Activated naive CD8-positive, alpha-beta T cell treated with anti-CD3 and anti-CD28 coated beads for 36 hours (primary cell): ENCODE data around the gene ACTL7B. TPM values are rescaled to one million over a fixed set of nuclear protein-coding genes. Genes with fewer than 3 reads are reported as not detected.
"Not testable (repeated sequence)": the region's sequence is repeated elsewhere in the genome, so short reads cannot be mapped to it uniquely, and the experiment has no call there.

Experiments used
- DNase-seq: peaks from one replicate; pipeline ENCODE4 v3.0.0; 2021
- H3K27ac Mint-ChIP-seq: one replicate; pipeline ENCODE4 v1.8.0; 2022; ENCODE audit warnings: mild to moderate bottlenecking, moderate library complexity, mixed read lengths
- H3K27me3 Mint-ChIP-seq: one replicate; pipeline ENCODE4 v1.8.0; 2022; ENCODE audit warnings: mild to moderate bottlenecking, mixed read lengths
- H3K36me3 Mint-ChIP-seq: one replicate; pipeline ENCODE4 v1.8.0; 2021; ENCODE audit warnings: mild to moderate bottlenecking, mixed read lengths
- H3K4me1 Mint-ChIP-seq: one replicate; pipeline ENCODE4 v1.8.0; 2021; ENCODE audit warnings: mixed read lengths
- H3K4me3 Mint-ChIP-seq: one replicate; pipeline ENCODE4 v1.8.0; 2022; ENCODE audit warnings: mild to moderate bottlenecking, moderate library complexity, mixed read lengths
- H3K9me3 Mint-ChIP-seq: one replicate; pipeline ENCODE4 v1.8.0; 2022; ENCODE audit warnings: mixed read lengths
- total RNA-seq, 2 experiments: library from RNA; stranded (reverse); gene quantifications; one replicate each; pipeline ENCODE4 v1.2.3, GENCODE V29; 2021

The ACTL7B gene
- total RNA-seq, result not detected

DNA sequence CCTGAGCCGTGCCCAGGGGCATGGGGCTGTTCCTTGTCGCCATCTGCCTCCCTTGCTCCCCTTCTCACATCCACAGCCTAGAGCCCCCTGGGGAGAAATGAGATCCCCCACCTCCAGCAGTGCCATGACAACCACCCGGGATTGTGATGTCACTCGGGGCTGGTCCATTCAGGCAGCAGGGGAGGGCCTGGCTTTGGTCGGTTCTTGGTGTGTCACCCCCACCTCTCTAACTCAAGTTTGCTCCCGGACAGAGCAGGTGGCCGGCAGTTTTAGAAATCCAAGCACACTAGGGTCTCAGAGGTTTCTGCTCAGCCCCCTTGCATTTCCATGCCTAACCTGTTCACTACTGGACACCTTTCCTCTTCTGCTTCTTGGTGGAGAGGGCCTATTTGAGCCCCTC lies at the start of gene ACTL7B:
Gene ACTL7B, minus strand, starts transcription at position 99 of the 400 bp plus-strand sequence. Its CDS starts 56 bp downstream, at position 43.
- no peak within 1 kb of the TSS for H3K4me3 Mint-ChIP-seq
- H3K9me3 Mint-ChIP-seq, result no peaks in the 10 kb centered on the region
- no peaks in the 10 kb centered on the region for H3K36me3 Mint-ChIP-seq
- H3K27me3 Mint-ChIP-seq, result peaks cover 4% of the 10 kb centered on the region
- no peak for DNase-seq
- H3K27ac Mint-ChIP-seq, result no peak within 1 kb of the TSS
- H3K4me1 Mint-ChIP-seq, result peaks cover 4% of the 10 kb centered on the region

- Mint-ChIP-seq H3K4me1 (no peaks in the 10 kb centered on the region), H3K9me3 (no peaks in the 10 kb centered on the region), H3K36me3 (peaks cover 20% of the 10 kb centered on the region), H3K27me3 (no peaks in the 10 kb centered on the region), H3K27ac (no peak overlapping the region), H3K4me3 (no peak overlapping the region)
- DNase-seq, result no peak
Measured at GRCh38 chr9:108905494-108905893, 49.7 kb upstream of the ACTL7B start.

- no peaks in the 10 kb centered on the region for H3K4me1 Mint-ChIP-seq
- H3K9me3 Mint-ChIP-seq, result no peaks in the 10 kb centered on the region
- H3K27ac Mint-ChIP-seq, result no peak overlapping the region
- DNase-seq, result no peak
- H3K4me3 Mint-ChIP-seq, result no peak overlapping the region
- peaks cover 20% of the 10 kb centered on the region for H3K36me3 Mint-ChIP-seq
- no peaks in the 10 kb centered on the region for H3K27me3 Mint-ChIP-seq
Measured at GRCh38 chr9:108904161-108904560, 48.4 kb upstream of the ACTL7B start.

DNA sequence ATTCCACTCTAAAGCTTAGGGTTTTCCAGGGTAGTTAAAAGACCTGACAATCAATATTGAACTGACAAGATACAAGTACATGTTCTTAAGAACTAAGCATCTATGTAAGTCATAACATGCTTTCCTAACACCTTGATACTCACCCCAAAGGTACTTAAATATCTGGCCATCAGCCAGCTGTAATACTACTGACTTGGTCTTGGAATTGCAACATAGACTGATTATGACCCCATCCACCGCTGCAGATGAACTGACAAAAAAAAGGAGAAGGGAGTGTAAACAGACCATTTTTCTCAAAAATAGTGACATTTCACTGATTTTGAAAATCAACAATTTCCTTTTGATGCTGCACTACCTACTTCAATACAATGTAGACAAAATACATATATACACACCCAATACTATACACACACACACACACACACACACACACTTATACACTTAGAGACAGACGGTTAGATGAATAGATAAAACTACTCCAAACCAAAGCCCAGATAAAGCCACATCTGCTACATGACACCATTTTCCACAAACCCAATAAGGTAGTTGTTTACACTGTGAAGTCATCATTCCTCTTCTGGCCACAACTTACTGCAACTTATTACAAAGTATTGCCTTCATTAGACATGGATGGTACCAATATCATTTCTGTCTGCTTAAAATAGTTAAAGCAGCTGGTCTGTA lies 47.8 kb upstream of the ACTL7B start:
- no peak overlapping the region for H3K27ac Mint-ChIP-seq
- H3K4me3 Mint-ChIP-seq, result no peak overlapping the region
- no peak for DNase-seq
- no peaks in the 10 kb centered on the region for H3K9me3 Mint-ChIP-seq
- H3K27me3 Mint-ChIP-seq, result no peaks in the 10 kb centered on the region
- H3K4me1 Mint-ChIP-seq, result no peaks in the 10 kb centered on the region
- peaks cover 21% of the 10 kb centered on the region for H3K36me3 Mint-ChIP-seq

GRCh38 chr9:108900176-108900575 lies 44.4 kb upstream of the ACTL7B start:
- Mint-ChIP-seq H3K4me3 (no peak overlapping the region), H3K9me3 (no peaks in the 10 kb centered on the region), H3K4me1 (no peaks in the 10 kb centered on the region), H3K36me3 (peaks cover 27% of the 10 kb centered on the region), H3K27ac (no peak overlapping the region), H3K27me3 (no peaks in the 10 kb centered on the region)
- DNase-seq, result no peak

DNA sequence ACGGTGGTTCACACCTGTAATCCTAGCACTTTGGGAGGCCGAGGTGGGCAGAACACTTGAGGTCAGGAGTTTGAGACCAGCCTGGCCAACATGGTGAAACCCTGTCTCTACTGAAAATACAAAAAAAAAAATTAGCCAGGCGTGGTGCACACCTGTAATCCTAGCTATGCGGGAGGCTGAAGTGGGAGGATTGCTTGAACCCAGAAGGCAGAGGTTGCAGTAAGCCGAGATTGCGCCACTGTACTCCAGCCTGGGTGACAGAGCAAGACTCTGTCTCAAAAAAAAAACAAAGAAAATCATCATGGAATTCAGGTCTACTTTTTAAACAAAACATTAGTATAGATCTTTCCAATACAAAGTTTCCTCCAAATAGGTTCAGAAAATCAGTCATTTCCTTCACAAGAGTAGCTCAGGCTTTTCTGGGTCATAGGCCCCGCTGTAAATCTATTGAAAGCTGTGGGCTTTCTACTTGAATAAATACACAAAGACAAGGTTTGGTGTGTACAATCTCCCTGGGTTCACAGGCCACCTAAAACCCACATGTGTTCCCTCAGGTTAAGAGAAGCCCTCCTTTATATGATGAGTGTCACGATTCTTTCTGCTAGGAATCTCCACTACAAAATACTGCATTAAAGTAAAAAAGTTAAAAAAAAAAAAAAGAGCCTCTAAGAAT lies 43.4 kb upstream of the ACTL7B start:
- not testable (repeated sequence) for H3K27ac Mint-ChIP-seq, H3K4me3 Mint-ChIP-seq, H3K27me3 Mint-ChIP-seq, DNase-seq, H3K4me1 Mint-ChIP-seq, H3K9me3 Mint-ChIP-seq
- H3K36me3 Mint-ChIP-seq, result peaks cover 28% of the 10 kb centered on the region

DNA sequence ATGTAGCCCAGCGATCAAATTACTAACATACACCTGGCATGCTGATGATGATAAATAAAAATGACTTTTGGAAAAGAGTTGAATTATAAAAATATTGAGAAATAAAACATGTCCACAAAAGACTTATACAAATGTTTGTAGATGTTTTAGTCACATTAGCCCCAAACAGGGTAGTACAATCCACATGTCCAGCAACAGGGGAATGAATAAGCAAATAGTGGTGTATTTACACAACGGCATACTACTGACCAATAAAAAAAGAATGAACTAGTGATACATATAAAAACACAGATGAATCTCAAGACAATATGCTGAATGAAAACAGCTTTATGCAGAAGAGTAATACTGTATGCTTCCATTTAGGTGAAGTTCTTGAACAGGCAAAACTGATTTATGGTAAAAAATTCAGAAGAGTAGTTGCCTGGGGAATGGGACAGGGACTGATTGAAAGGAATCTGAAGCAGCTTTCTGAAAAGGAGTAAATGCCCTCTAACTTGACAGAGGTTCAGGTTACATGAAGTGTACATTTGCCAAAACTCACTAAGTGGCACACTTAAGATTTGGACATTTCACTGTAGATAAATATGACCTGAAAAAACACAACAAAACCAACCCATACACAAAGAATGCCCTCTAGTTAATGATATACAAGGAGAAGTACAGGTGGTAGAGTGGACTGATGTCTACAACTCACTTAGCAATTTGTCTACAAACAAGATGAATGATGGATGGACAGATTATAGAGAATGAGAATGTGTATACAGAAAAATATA lies 41.7 kb upstream of the ACTL7B start:
- Mint-ChIP-seq H3K27ac (no peak overlapping the region), H3K9me3 (no peaks in the 10 kb centered on the region), H3K4me3 (no peak overlapping the region), H3K36me3 (peaks cover 22% of the 10 kb centered on the region), H3K4me1 (no peaks in the 10 kb centered on the region), H3K27me3 (no peaks in the 10 kb centered on the region)
- DNase-seq, result no peak

DNA sequence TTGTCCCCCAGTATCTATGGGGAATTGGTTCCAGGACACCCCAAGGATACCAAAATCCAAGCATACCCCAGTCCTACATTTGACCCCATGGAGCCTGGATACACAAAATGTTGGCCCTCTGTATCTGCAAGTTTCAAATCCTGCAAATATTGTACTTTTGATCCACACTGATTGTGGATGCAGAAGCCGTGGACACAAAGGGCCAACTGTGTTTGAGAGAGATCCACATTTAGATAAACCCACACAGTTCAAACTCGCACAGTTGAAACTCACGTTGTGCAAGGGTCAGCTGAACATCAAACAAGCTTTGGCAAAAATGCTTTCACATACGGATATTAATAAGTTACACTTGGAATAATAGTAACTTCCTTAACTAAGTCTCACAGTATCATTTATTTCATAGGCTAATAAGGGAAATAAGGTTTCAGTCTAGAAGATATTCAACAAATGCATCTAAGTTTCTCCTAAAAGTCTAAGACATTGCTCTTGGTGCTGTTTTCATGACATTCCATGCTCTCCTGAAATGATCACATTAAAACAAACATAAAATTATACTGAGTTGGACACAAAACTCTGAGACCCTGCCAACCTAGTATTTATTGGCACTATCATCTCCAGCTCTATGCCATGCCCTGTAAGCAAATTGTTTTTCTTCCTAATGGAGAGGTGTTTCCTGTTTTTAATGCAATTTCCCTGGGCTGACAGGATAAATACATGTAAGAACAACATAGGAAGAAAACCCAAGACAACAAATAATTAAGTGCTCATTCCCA lies 38.6 kb upstream of the ACTL7B start:
- H3K4me1 Mint-ChIP-seq, result peaks cover 5% of the 10 kb centered on the region
- no peak overlapping the region for H3K27ac Mint-ChIP-seq
- H3K9me3 Mint-ChIP-seq, result no peaks in the 10 kb centered on the region
- peaks cover 32% of the 10 kb centered on the region for H3K36me3 Mint-ChIP-seq
- H3K4me3 Mint-ChIP-seq, result no peak overlapping the region
- DNase-seq, result no peak
- H3K27me3 Mint-ChIP-seq, result no peaks in the 10 kb centered on the region

GRCh38 chr9:108889649-108890067 lies 33.9 kb upstream of the ACTL7B start:
- H3K9me3 Mint-ChIP-seq, result peaks cover 2% of the 10 kb centered on the region
- H3K27ac Mint-ChIP-seq, result no peak overlapping the region
- H3K4me3 Mint-ChIP-seq, result no peak overlapping the region
- no peaks in the 10 kb centered on the region for H3K27me3 Mint-ChIP-seq
- no peak for DNase-seq
- H3K36me3 Mint-ChIP-seq, result peaks cover 38% of the 10 kb centered on the region
- H3K4me1 Mint-ChIP-seq, result peaks cover 21% of the 10 kb centered on the region

GRCh38 chr9:108886594-108887271 lies 30.9 kb upstream of the ACTL7B start:
- H3K4me3 Mint-ChIP-seq, result peak overlapping the region; percentile 26

GRCh38 chr9:108885643-108886348 lies 30.0 kb upstream of the ACTL7B start:
- Mint-ChIP-seq H3K9me3 (peaks cover 2% of the 10 kb centered on the region), H3K4me3 (peak overlapping the region; percentile 26), H3K27ac (peak overlapping the region; percentile 81), H3K4me1 (peaks cover 24% of the 10 kb centered on the region), H3K36me3 (peaks cover 42% of the 10 kb centered on the region), H3K27me3 (no peaks in the 10 kb centered on the region)
- peak; percentile 72 for DNase-seq

More at GRCh38 chr9:108886594-108887271, 30.9 kb upstream of the ACTL7B start:
- H3K27ac Mint-ChIP-seq, result peak overlapping the region; percentile 81
- H3K4me1 Mint-ChIP-seq, result peaks cover 24% of the 10 kb centered on the region
- H3K27me3 Mint-ChIP-seq, DNase-seq, H3K9me3 Mint-ChIP-seq: not testable (repeated sequence)
- H3K36me3 Mint-ChIP-seq, result peaks cover 45% of the 10 kb centered on the region

- Mint-ChIP-seq H3K27ac (no peak overlapping the region), H3K27me3 (no peaks in the 10 kb centered on the region), H3K4me1 (peaks cover 20% of the 10 kb centered on the region), H3K36me3 (peaks cover 37% of the 10 kb centered on the region), H3K9me3 (peaks cover 2% of the 10 kb centered on the region), H3K4me3 (no peak overlapping the region)
- DNase-seq, result no peak
Measured at GRCh38 chr9:108884701-108885100, 28.9 kb upstream of the ACTL7B start.

DNA sequence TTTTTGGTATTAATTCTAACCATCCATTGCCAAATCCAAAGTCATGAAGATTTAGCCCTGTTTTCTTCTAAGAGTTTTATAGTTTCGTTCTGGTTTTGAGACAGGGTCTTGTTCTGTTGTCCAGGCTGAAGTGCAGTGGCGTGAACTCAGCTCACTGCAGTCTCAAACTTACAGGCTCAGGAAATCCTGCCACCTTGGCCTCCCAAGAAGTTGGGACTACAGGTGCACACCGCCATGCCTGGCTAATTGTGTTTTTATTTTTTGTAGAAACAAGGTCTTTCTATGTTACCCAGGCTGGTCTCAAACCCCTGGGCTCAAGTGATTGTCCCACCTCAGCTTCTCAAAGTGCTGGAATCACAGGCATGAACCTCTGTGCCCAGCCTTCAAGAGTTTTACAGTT lies 27.3 kb upstream of the ACTL7B start:
- Mint-ChIP-seq H3K9me3 (peaks cover 2% of the 10 kb centered on the region), H3K27ac (no peak overlapping the region), H3K27me3 (no peaks in the 10 kb centered on the region), H3K4me3 (no peak overlapping the region), H3K4me1 (peaks cover 19% of the 10 kb centered on the region), H3K36me3 (peaks cover 39% of the 10 kb centered on the region)
- DNase-seq, result no peak
